Transverse colon (tissue), 4 donors: ENCODE measurements around the gene SLC35F3.

Experiments
- POLR2AphosphoS5 ChIP-seq, 3 donors: sonication (generic); formaldehyde crosslinking; IDR thresholded peaks; one replicate each; pipeline ENCODE4 v1.6.1; 2016; ENCODE audit warnings: antibody characterized with exemption in 3 of 3
- TF ChIP-seq, protein P1 (sequence below), 5 experiments: fragments of 200-600 bp in 3 of 5; fragments of 450-650 bp in 2 of 5; sonication (generic) in 3 of 5; IDR thresholded peaks; 1 replicate in 2 of 5; 2 replicates in 3 of 5; pipeline ENCODE4 v1.5.1; 2016 to 2017; ENCODE audit warnings: antibody characterized with exemption in 5 of 5, inconsistent platforms in 3 of 5, mild to moderate bottlenecking in 2 of 5, moderate library complexity in 1 of 5

DNA sequence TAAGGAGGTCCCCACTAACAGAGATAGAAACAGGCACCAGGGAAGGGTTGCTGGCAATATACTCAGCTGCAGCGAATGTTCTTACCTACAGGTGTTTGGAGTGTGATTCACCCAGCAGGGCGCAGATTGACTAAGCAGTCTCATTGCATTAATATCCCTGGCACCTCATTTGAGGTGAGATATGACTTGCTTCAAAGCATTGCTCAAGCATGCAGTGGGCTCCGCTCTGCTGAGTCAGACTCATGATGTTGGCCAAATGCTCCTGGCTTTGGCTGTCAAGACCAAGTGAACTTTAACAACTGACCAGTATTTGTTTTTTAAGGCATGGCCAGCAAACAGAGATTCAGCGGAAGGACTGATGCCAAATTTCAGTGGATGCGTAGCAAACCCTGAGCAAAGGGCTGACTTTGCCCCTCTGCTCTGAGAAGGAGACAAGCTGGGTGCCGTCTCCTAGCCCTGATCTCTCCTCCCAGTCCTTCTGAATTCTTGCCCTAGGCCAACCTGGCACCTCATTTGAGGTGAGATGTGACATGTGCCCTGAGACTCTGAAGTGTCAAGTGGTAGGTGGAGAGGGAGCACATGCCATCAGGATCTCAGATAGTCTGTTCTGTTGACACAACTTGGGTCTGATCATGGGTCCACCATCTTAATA is 281.7 kb downstream of the SLC35F3 start:
- TF ChIP-seq, protein P1, sequence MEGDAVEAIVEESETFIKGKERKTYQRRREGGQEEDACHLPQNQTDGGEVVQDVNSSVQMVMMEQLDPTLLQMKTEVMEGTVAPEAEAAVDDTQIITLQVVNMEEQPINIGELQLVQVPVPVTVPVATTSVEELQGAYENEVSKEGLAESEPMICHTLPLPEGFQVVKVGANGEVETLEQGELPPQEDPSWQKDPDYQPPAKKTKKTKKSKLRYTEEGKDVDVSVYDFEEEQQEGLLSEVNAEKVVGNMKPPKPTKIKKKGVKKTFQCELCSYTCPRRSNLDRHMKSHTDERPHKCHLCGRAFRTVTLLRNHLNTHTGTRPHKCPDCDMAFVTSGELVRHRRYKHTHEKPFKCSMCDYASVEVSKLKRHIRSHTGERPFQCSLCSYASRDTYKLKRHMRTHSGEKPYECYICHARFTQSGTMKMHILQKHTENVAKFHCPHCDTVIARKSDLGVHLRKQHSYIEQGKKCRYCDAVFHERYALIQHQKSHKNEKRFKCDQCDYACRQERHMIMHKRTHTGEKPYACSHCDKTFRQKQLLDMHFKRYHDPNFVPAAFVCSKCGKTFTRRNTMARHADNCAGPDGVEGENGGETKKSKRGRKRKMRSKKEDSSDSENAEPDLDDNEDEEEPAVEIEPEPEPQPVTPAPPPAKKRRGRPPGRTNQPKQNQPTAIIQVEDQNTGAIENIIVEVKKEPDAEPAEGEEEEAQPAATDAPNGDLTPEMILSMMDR (IDR thresholded peaks at IDR 0.05): no peak
- TF ChIP-seq POLR2AphosphoS5 (IDR thresholded peaks at IDR 0.05): no peak
